CD4-positive, alpha-beta T cell treated with Interferon alpha-2 for 1 hour (primary cell): ENCODE data around the gene SWSAP1.
"Not testable (repeated sequence)": the region's sequence is repeated elsewhere in the genome, so short reads cannot be mapped to it uniquely, and the experiment has no call there.

ENCODE experiments used
- DNase-seq, 2 donors: peaks; one replicate each; pipeline ENCODE4 v3.0.0-alpha.2; 2020 to 2022

The SWSAP1 gene

DNA sequence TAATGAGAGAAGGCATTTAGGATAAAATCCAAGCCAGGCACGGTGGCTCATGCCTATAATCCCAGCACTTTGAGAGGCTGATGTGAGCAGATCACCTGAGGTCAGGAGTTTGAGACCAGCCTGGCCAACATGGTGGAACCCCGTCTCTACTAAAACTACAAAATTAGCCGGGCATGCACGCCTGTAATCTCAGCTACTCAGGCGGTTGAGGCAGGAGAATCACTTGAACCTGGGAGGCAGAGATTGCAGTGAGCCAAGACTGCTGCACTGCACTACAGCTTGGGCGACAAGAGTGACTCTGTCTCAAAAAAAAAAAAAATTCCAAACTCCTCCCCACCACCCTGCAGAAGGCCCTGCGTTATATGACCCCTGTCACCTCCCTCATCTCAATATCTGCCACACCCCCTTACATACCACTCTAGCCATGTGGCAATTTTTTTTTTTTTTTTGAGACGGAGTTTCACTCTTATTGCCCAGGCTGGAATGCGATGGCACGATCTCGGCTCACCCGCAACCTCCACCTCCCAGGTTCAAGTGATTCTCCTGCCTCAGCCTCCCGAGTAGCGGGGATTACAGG lies 4.9 kb downstream of the SWSAP1 start:
- not testable (repeated sequence) for DNase-seq

GRCh38 chr19:11379857-11380350 lies 5.4 kb downstream of the SWSAP1 start:
- no peak for DNase-seq

- DNase-seq: peak; percentile 98 to 99
Observed at GRCh38 chr19:11380653-11381537, 6.4 kb downstream of the SWSAP1 start.

DNA sequence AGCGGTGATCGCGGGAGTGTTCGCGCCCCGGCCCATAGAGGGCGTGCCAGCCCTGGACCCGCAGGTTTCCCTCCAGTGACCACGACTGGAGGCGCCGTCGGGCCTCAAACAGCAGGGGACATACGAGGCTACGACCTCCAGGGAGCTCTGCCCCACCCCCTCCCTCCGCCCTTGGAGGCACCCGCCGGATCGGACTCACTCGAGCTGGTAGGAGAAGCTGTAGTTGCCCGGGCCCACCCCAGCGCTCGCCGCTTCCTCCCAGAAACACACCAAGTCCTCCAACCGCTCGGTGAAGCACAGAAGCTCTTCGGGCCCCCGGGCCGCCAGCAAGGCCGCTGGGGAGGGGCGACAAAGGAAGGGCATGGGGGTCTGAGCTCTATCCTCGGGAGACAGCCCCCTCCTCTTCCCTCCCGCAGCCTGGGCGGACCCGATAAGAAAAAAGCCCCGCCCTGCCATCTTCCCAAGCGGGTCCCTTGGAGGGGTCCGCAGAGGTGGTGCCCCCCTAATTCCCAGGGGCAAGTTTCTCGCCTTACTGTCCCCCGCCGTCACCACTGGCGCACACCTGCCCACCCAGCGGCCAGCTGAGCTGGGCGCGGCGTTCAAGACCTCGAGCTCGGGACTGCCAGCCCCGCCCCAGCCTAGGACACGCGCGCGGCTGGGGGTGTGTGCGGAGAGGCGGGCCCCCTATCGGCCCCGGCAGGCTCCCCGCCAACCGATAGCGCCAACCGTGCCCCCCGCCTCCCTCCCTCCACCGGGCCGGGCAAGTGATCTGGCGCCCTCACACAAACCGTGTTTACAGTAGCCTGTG lies 8.6 kb downstream of the SWSAP1 start:
- DNase-seq: peak; percentile 47 to 53

- DNase-seq: no peak
Observed at GRCh38 chr19:11383706-11384048, 9.2 kb downstream of the SWSAP1 start.

DNA sequence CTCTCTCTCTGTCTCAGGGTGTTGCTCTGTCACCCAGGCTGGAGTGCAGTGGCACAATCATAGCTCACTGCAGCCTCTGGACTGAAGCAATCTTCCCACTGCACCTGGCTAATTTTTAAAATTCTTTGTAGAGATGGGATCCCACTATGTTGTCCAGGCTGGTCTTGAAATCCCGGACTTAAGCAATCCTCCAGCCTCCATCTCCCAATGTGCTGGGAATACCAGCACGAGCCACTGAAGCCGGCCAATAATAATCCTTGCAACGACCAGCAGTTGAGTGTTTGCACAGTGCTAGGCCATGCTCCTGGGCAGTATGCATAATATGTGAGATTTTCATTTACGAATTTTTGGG lies 10.3 kb downstream of the SWSAP1 start:
- DNase-seq: no peak

DNA sequence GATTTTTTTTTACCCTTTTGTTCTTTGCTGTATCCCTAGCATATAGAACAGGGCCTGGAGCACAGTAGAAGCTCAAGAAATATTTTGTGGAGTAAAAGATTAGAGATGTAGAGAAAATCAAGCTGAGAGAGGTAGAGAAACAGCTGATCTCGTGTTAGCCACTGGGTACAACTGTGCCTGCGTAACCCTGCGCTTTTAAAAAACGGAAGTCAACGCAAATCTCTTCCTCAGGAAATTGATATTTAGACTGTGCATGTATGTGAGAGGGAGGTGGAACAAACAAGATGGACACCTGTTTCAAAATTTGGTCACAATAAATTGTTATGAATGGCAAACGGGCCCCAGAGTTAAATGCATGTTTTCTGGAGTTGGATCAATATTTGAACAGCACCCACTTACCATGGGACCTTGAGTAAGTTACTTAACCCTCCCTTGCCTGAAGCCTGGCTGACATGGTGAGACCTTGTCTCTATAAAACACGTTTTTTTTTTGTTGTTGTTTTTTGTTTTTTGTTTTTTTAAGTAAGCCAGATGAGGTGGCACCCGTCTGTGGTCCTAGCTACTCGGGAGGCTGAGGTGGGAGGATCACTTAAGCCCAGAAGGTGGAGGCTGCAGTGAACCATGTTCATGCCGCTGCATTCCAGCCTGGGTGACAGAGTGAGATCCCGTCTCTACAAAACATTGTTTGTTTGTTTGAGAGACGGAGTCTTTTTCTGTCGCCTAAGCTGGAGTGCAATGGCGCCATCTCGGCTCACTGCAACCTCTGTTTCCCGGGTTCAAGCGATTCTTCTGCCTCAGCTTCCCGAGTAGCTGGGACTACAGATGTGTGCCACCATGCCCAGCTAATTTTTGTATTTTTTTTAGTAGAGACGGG lies 12.9 kb downstream of the SWSAP1 start:
- DNase-seq: peak; percentile 13 to 27

DNA sequence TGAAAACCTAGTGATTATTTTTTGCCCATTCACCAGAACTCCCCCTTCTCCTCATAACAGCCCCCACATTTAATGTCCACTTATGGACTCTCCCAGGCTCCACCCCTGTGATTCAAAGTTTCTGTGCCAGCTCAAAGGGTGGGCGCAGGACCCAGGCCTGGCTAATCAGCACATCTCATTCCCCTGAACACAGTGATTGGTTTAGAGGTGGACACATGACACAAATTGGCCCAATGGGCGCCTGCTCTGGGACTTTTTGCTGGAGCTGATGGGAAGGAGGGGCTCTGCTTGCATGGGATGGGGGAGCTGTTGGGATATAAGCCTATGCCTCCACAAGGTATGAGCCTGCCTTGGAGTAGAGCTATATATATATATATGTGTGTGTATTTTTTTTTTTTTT lies 15.9 kb downstream of the SWSAP1 start:
- DNase-seq: no peak

GRCh38 chr19:11390933-11391680 lies 16.6 kb downstream of the SWSAP1 start:
- DNase-seq: no peak

GRCh38 chr19:11397089-11397610 lies 22.7 kb downstream of the SWSAP1 start:
- no peak for DNase-seq

DNA sequence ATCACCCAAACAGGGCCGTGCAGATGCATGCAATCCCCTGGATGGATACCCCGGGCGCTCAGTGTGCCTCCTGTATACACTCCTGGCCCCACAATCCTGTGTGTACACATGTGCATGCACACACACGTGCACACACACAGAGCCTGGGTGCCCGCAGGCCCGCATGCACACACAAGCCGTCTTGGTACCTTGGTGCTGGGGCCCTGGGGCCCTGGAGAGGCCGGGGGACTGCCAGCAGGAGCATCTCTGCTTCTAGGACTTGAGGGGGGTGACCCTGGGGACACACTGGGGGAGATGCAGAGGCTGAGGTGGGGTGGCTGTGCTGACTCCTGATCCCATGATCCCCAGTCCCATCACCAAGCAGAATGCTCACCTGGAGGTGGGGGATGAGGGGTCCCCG lies 25.2 kb downstream of the SWSAP1 start:
- no peak for DNase-seq

- DNase-seq: no peak
Observed at GRCh38 chr19:11400798-11401197, 26.3 kb downstream of the SWSAP1 start.

DNA sequence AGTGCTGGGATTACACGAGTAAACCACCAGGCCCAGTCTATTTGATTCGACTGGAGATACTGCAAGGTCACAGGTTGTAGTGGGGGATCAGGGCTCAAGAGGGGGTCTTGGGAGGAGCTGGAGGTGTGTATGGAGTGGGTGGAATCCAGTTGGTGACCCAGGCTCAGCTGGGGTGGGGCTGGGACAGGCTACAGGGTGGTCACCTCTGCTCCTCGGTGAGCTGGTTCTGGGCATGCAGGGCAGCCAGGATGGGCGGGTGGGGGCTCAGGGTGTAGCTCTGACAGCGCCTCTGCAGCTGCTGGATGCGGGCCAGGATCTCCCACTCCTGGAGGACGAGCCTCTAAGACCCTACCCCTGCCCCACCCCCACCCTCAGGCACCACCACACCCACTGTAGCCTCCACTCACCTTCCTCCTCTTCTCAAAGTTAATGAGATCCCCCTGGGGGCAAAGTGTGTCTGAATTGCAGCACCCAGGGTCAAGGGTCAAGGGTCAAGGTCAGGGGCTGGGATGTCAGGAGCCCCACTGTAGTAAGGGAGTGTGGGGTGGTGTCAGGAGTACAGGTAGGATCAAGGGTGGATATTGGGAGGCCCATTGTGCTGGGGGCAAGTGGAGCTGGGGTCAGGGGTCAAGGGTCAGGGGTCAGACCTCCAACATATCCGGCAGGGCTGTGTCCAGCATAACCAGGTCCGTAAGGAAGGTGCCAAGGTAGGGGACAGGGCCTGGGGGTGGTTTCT lies 27.5 kb downstream of the SWSAP1 start:
- DNase-seq: no peak

GRCh38 chr19:11404588-11405222 lies 30.2 kb downstream of the SWSAP1 start:
- no peak for DNase-seq

GRCh38 chr19:11405846-11406643 lies 31.6 kb downstream of the SWSAP1 start:
- DNase-seq: peak; percentile 22 to 36

DNA sequence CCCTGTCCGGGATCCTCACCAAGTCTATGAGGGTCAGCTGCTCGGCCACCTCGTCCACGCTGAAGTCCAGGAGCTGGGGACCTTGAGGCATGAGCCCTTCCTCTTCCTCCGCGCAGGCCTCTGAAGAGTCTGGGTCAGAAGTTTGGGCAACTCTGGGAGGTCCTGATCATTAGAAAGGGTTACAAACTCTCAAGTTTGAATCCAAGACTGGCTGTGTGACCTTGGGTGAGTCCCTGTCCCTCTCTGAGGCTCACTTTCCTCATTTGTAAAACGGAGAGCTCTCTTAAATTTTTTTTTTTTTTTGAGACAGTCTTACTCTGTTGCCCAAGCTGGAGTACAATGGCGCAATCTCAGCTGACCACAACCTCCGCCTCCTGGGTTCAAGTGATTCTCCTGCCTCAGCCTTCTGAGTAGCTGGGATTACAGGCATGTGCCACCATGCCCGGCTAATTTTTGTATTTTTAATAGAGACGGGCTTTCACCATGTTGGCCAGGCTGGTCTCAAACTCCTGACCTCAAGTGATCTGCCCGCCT lies 32.3 kb downstream of the SWSAP1 start:
- not testable (repeated sequence) for DNase-seq

DNA sequence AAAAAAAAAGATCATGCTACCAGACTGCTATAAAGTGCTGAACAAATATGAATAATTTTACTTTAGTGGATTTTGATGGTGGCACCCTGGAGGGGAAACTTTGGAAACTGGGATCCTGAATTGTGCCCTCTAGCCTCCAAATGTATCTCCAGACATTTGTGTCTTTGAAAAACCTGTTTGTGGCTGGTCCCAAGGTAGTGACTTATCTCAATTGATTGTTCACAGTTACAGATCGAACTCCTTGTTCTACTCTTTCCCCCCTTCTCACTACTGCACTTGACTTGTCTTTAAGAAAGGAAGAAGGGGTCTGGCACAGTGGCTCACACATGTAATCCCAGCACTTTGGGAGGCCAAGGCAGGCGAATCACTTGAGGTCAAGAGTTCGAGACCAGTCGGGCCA lies 34.1 kb downstream of the SWSAP1 start:
- DNase-seq: no peak

GRCh38 chr19:11410682-11411081 lies 36.2 kb downstream of the SWSAP1 start:
- no peak for DNase-seq

- no peak for DNase-seq
Observed at GRCh38 chr19:11414544-11414943, 40.1 kb downstream of the SWSAP1 start.
